ENCODE data around the gene TBC1D22A. TPM values are rescaled to one million over a fixed set of nuclear protein-coding genes. Genes with fewer than 3 reads are reported as not detected.

TBC1D22A gene
- polyA plus RNA-seq, 1 of the 3 experiments (the other 2 are of a cell fraction): 16.5 TPM

DNA sequence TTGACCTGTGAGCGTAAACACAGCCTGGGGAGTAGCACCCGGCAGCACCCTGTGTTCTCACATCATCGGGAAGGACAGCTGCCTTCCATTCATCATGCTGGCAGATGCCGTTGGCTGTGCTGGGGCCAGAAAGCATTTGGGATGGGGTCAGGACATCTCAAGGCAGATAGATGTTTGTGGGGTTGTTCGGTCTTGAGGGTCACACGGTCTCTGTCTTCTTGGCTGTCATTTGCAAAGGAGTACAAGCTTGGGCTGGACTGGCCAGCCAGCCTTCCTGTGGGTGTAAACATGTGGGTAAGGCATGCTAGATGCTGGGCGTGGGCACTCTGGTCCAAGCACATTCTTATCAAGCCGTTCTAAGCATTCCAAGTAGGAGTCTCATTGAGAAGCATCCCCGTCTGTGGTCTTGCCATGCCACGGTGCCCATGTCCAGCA is 81.4 kb downstream of the TBC1D22A start:
- no peaks in the 10 kb centered on the region for H3K9me3 ChIP-seq
- H3K4me3 ChIP-seq (ENCODE audit: low read depth in 2 of 2, low read length in 1 of 2): no peak overlapping the region
- H3K27ac ChIP-seq (ENCODE audit: low read depth in 2 of 2, low read length in 1 of 2): no peak overlapping the region
- POLR2A ChIA-PET: no interaction called here
- H3F3A ChIP-seq (replicated peaks; ENCODE audit: insufficient read depth): no peaks in the 10 kb centered on the region
- WGBS (ENCODE audit: low lambda C conversion rate): 84% methylated on average over 10 of the region's 10 CpGs
- no peak for TF ChIP-seq TAF1 (IDR thresholded peaks at IDR 0.05; ENCODE audit: borderline replicate concordance, low read depth, low read length)
- no peak for TF ChIP-seq RFX5 (IDR thresholded peaks at IDR 0.05; ENCODE audit: low read length)
- TF ChIP-seq, protein P1, sequence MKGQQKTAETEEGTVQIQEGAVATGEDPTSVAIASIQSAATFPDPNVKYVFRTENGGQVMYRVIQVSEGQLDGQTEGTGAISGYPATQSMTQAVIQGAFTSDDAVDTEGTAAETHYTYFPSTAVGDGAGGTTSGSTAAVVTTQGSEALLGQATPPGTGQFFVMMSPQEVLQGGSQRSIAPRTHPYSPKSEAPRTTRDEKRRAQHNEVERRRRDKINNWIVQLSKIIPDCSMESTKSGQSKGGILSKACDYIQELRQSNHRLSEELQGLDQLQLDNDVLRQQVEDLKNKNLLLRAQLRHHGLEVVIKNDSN (IDR thresholded peaks at IDR 0.05; ENCODE audit: borderline replicate concordance, low read depth): no peak
- no peak for TF ChIP-seq YY1 (IDR thresholded peaks at IDR 0.05; ENCODE audit: low read depth)
- TF ChIP-seq EZH2phosphoT487 (IDR thresholded peaks at IDR 0.05; ENCODE audit: borderline replicate concordance, low read depth): no peak
- TF ChIP-seq FOXM1 (IDR thresholded peaks at IDR 0.05; ENCODE audit: low read depth): no peak
- no peak for TF ChIP-seq NFIC (IDR thresholded peaks at IDR 0.05; ENCODE audit: borderline replicate concordance)
- TF ChIP-seq, protein P2, sequence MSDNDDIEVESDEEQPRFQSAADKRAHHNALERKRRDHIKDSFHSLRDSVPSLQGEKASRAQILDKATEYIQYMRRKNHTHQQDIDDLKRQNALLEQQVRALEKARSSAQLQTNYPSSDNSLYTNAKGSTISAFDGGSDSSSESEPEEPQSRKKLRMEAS (IDR thresholded peaks at IDR 0.05; ENCODE audit: low read depth): no peak
- TF ChIP-seq, protein P3, sequence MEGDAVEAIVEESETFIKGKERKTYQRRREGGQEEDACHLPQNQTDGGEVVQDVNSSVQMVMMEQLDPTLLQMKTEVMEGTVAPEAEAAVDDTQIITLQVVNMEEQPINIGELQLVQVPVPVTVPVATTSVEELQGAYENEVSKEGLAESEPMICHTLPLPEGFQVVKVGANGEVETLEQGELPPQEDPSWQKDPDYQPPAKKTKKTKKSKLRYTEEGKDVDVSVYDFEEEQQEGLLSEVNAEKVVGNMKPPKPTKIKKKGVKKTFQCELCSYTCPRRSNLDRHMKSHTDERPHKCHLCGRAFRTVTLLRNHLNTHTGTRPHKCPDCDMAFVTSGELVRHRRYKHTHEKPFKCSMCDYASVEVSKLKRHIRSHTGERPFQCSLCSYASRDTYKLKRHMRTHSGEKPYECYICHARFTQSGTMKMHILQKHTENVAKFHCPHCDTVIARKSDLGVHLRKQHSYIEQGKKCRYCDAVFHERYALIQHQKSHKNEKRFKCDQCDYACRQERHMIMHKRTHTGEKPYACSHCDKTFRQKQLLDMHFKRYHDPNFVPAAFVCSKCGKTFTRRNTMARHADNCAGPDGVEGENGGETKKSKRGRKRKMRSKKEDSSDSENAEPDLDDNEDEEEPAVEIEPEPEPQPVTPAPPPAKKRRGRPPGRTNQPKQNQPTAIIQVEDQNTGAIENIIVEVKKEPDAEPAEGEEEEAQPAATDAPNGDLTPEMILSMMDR (IDR thresholded peaks at IDR 0.05): no peak
- TF ChIP-seq RAD21 (IDR thresholded peaks at IDR 0.05; ENCODE audit: low read length): no peak
- TF ChIP-seq GABPA (IDR thresholded peaks at IDR 0.05; ENCODE audit: low read depth): no peak
- TF ChIP-seq TCF12 (IDR thresholded peaks at IDR 0.05): no peak
- TF ChIP-seq RCOR1 (IDR thresholded peaks at IDR 0.05; ENCODE audit: low read length): no peak
- TF ChIP-seq NRF1 (IDR thresholded peaks at IDR 0.05; ENCODE audit: low read depth, low read length): no peak
- TF ChIP-seq MXI1 (IDR thresholded peaks at IDR 0.05; ENCODE audit: low read depth, low read length): no peak
- TF ChIP-seq, protein P4, sequence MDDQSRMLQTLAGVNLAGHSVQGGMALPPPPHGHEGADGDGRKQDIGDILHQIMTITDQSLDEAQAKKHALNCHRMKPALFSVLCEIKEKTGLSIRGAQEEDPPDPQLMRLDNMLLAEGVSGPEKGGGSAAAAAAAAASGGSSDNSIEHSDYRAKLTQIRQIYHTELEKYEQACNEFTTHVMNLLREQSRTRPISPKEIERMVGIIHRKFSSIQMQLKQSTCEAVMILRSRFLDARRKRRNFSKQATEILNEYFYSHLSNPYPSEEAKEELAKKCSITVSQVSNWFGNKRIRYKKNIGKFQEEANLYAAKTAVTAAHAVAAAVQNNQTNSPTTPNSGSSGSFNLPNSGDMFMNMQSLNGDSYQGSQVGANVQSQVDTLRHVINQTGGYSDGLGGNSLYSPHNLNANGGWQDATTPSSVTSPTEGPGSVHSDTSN (IDR thresholded peaks at IDR 0.05): no peak
- no peak overlapping the region for H3K9ac ChIP-seq
- peaks cover 2% of the 10 kb centered on the region; the same call in 1 of the 2 replicates for H3K79me2 ChIP-seq (ENCODE audit: insufficient read depth)
- H3K4me1 ChIP-seq (ENCODE audit: control insufficient read depth in 1 of 2, insufficient read depth in 2 of 2, low read depth in 1 of 2, low read length in 1 of 2): peaks cover 0 to 25% of the 10 kb centered on the region in 2 experiments; a peak in 2 of 4 replicates
- H3K4me2 ChIP-seq: no peak overlapping the region
- no peak overlapping the region for H2AFZ ChIP-seq (ENCODE audit: low read depth)
- peaks cover 3% of the 10 kb centered on the region; the same call in 1 of the 2 replicates for H4K20me1 ChIP-seq (ENCODE audit: insufficient read depth)
- CTCF ChIA-PET: interaction anchor here (0.8 to 2.8 kb wide), 3 partner anchors 15 to 310 kb away, joined by 4 to 14 read pairs (median 5); no protein-coding TSS in a partner anchor
- H3K9me2 ChIP-seq: no peaks in the 10 kb centered on the region
- H3K27me3 ChIP-seq (ENCODE audit: insufficient read depth): no peaks in the 10 kb centered on the region
- peaks cover 0 to 4% of the 10 kb centered on the region in 2 experiments for H3K36me3 ChIP-seq (replicated peaks in 1 of 2; ENCODE audit: control insufficient read depth in 1 of 2, insufficient read depth in 2 of 2, low read length in 1 of 2)
- no peak for DNase-seq
